HL-60 (cell line): Measurements from ENCODE around the gene MVD.

Experiments used
- DNase-seq, 2 experiments: peaks; one replicate each; pipeline ENCODE4 v3.0.0-alpha.2; 2010 to 2020; ENCODE audit warnings: low read depth in 1 of 2, low spot score in 1 of 2
- H3K27ac ChIP-seq: fragments of 250-450 bp; sonication (Bioruptor Pico); replicated peaks from 2 replicates; pipeline ENCODE4 v1.5.1; 2020; ENCODE audit warnings: mild to moderate bottlenecking, moderate library complexity
- H3K27me3 ChIP-seq: fragments of 250-450 bp; sonication (Bioruptor Pico); 2 replicates; pipeline ENCODE4 v1.5.1; 2021; ENCODE audit warnings: mild to moderate bottlenecking, moderate library complexity; ENCODE audit not compliant: insufficient read depth, poor library complexity, severe bottlenecking
- H3K4me3 ChIP-seq: replicated peaks from 2 replicates; pipeline ENCODE4 v1.5.1; 2011; ENCODE audit warnings: mild to moderate bottlenecking, control low read depth, low read length; ENCODE audit not compliant: insufficient read depth
- GABPA ChIP-seq: IDR thresholded peaks from 2 replicates; pipeline ENCODE4 v1.6.1; 2012; ENCODE audit warnings: low read depth
- POLR2AphosphoS5 ChIP-seq: IDR thresholded peaks from 2 replicates; pipeline ENCODE4 v1.6.1; 2012; ENCODE audit warnings: low read depth
- SPI1 ChIP-seq: IDR thresholded peaks from 2 replicates; pipeline ENCODE4 v1.6.1; 2012; ENCODE audit warnings: low read depth, mild to moderate bottlenecking, borderline replicate concordance
- TF ChIP-seq, protein P1 (sequence below): IDR thresholded peaks from 2 replicates; pipeline ENCODE4 v1.6.1; 2012; ENCODE audit warnings: low read depth; ENCODE audit not compliant: insufficient replicate concordance
- TF ChIP-seq, protein P2 (sequence below): IDR thresholded peaks from one replicate; pipeline ENCODE4 v1.5.1; 2011; ENCODE audit warnings: low read length, control low read depth, inconsistent platforms; ENCODE audit not compliant: insufficient read depth

Gene MVD

DNA sequence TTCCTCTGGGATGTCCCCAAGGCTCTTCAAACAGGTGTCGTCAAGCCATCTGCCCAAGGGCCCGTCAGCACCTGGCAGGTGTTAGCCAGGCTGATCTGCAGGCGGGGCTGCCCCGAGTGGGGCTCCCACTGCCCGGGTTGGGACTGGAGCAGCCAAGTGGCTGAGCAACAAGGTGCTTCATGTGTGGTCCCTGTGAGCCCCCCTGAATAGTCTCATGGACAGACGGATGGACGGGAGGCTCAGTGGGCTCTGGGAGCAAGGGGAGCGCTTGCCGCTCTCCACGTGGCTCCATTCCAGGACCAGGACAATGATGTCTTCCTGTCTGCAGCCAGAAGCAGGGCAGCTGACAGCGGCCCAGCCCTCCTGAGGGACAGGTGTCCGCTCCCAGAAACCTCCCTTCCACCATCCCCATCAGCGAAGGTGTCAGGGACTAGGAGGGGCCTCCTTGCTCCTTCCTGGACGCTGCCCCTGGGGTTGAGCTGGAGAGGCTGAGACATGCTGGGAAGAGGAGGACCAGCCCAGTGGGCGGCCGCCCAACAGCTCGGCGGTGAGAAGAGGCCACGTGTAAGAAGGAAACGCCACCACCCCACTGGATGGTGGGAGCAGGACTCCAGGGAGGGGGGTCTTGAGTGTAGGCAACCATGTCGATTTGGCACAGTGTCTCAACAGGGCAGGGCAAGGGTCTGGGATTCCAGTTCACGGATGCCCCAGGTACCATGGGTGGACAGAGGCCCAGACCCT lies 13.8 kb upstream of the MVD start:
- DNase-seq, result no peak

DNA sequence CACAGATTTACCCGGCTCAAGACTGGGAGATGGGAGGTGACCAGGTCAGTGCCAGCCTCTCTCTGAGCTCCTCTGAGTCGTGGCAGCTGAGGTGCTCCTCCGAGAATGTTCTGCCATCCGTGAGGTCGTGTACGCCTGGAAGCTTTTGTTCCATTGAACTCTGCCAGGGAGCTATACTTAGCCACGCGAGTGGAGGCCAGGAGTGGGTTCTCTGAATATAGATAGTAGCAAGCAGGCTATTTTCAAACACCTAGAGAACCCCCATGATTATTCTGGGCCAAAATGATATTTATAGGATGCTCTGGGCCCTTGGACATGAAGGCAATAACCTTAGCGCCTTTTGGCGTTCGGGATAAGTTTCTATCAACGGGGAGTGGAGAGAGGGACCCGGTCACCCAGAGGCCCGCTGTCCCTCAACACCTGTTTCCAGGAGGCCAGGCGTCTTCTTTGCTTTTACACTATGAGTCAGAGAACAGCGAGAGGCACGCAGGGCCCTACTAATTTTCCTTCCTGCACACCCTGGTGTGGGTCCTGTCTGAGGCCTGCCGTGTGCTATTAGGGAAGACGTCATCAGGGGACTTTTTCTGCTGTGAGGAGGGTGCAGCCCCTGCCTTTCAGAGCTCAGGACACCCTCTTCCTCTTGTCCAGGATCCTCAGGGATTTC lies 11.0 kb upstream of the MVD start:
- H3K27ac ChIP-seq, result no peak overlapping the region
- TF ChIP-seq, protein P1, sequence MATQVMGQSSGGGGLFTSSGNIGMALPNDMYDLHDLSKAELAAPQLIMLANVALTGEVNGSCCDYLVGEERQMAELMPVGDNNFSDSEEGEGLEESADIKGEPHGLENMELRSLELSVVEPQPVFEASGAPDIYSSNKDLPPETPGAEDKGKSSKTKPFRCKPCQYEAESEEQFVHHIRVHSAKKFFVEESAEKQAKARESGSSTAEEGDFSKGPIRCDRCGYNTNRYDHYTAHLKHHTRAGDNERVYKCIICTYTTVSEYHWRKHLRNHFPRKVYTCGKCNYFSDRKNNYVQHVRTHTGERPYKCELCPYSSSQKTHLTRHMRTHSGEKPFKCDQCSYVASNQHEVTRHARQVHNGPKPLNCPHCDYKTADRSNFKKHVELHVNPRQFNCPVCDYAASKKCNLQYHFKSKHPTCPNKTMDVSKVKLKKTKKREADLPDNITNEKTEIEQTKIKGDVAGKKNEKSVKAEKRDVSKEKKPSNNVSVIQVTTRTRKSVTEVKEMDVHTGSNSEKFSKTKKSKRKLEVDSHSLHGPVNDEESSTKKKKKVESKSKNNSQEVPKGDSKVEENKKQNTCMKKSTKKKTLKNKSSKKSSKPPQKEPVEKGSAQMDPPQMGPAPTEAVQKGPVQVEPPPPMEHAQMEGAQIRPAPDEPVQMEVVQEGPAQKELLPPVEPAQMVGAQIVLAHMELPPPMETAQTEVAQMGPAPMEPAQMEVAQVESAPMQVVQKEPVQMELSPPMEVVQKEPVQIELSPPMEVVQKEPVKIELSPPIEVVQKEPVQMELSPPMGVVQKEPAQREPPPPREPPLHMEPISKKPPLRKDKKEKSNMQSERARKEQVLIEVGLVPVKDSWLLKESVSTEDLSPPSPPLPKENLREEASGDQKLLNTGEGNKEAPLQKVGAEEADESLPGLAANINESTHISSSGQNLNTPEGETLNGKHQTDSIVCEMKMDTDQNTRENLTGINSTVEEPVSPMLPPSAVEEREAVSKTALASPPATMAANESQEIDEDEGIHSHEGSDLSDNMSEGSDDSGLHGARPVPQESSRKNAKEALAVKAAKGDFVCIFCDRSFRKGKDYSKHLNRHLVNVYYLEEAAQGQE, result no peak
- no peak for TF ChIP-seq SPI1
- TF ChIP-seq POLR2AphosphoS5, result no peak
- no peak for TF ChIP-seq GABPA
- TF ChIP-seq, protein P2, sequence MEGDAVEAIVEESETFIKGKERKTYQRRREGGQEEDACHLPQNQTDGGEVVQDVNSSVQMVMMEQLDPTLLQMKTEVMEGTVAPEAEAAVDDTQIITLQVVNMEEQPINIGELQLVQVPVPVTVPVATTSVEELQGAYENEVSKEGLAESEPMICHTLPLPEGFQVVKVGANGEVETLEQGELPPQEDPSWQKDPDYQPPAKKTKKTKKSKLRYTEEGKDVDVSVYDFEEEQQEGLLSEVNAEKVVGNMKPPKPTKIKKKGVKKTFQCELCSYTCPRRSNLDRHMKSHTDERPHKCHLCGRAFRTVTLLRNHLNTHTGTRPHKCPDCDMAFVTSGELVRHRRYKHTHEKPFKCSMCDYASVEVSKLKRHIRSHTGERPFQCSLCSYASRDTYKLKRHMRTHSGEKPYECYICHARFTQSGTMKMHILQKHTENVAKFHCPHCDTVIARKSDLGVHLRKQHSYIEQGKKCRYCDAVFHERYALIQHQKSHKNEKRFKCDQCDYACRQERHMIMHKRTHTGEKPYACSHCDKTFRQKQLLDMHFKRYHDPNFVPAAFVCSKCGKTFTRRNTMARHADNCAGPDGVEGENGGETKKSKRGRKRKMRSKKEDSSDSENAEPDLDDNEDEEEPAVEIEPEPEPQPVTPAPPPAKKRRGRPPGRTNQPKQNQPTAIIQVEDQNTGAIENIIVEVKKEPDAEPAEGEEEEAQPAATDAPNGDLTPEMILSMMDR, result no peak
- no peak overlapping the region for H3K4me3 ChIP-seq
- no peak for DNase-seq
- no peaks in the 10 kb centered on the region for H3K27me3 ChIP-seq

More for the DNA sequence above, 13.8 kb upstream of the MVD start:
- Histone ChIP-seq H3K27ac (no peak overlapping the region), H3K4me3 (no peak overlapping the region), H3K27me3 (no peaks in the 10 kb centered on the region)
- TF ChIP-seq, protein P2, result no peak
- no peak for TF ChIP-seq POLR2AphosphoS5
- no peak for TF ChIP-seq GABPA

DNA sequence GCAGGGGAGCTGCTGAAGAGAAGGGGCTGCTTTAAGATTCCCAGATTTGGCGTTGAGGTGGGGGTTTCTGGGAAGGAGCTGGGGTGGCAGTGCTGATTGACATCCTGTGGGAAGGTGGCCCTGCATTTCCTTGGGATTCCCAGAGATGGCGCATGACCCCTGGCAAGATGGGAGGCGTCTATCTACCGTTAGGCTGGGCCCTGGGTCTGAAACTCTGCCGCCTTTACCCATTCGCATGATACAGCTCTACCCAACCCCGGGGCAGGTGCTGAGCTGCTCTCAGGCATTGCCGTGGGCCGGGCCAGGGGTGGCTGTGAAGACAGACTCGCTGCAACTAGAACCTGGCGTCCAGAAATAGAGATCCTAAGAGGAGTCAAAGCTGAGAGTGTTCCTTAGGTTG lies 9.9 kb upstream of the MVD start:
- Histone ChIP-seq H3K27ac (no peak overlapping the region), H3K27me3 (no peaks in the 10 kb centered on the region), H3K4me3 (no peak overlapping the region)
- no peak for DNase-seq
- TF ChIP-seq, protein P2, result no peak
- TF ChIP-seq SPI1, result no peak
- TF ChIP-seq, protein P1, result no peak
- no peak for TF ChIP-seq GABPA
- TF ChIP-seq POLR2AphosphoS5, result no peak
